GM18858 (cell line): ENCODE measurements around the gene CD2AP.

ENCODE experiments used
- ATAC-seq: cut with Tn5 transposase; IDR thresholded peaks from one replicate; pipeline ENCODE4 v1.9.1; 2021; ENCODE audit not compliant: unreplicated experiment

The CD2AP gene

GRCh38 chr6:47495207-47495606, 17.6 kb downstream of the CD2AP start:
- no peak for ATAC-seq

GRCh38 chr6:47495954-47496545, 18.5 kb downstream of the CD2AP start:
- ATAC-seq, result no peak

GRCh38 chr6:47496935-47497579, 19.5 kb downstream of the CD2AP start:
- ATAC-seq, result no peak

GRCh38 chr6:47502920-47503319, 25.3 kb downstream of the CD2AP start:
- no peak for ATAC-seq

GRCh38 chr6:47509937-47510336, 32.3 kb downstream of the CD2AP start:
- ATAC-seq, result no peak

- no peak for ATAC-seq
Observed at GRCh38 chr6:47512872-47513271, 35.3 kb downstream of the CD2AP start.

- ATAC-seq, result no peak
Observed at GRCh38 chr6:47519279-47519678, 41.7 kb downstream of the CD2AP start.

GRCh38 chr6:47520282-47520681, 42.7 kb downstream of the CD2AP start:
- no peak for ATAC-seq

- no peak for ATAC-seq
Observed at GRCh38 chr6:47521961-47522360, 44.4 kb downstream of the CD2AP start.

GRCh38 chr6:47524136-47524845, 46.7 kb downstream of the CD2AP start:
- no peak for ATAC-seq

GRCh38 chr6:47525330-47526057, 47.9 kb downstream of the CD2AP start:
- no peak for ATAC-seq

- ATAC-seq, result no peak
Observed at GRCh38 chr6:47527274-47527673, 49.7 kb downstream of the CD2AP start.

GRCh38 chr6:47529734-47530133, 52.1 kb downstream of the CD2AP start:
- ATAC-seq, result no peak

- no peak for ATAC-seq
Observed at GRCh38 chr6:47532981-47533585, 55.5 kb downstream of the CD2AP start.

GRCh38 chr6:47534063-47534462, 56.5 kb downstream of the CD2AP start:
- ATAC-seq, result no peak

GRCh38 chr6:47535316-47536225, 58.0 kb downstream of the CD2AP start:
- ATAC-seq, result peak; percentile 54

GRCh38 chr6:47536816-47537401, 59.3 kb downstream of the CD2AP start:
- ATAC-seq, result no peak

GRCh38 chr6:47545223-47545622, 67.6 kb downstream of the CD2AP start:
- ATAC-seq, result no peak

- ATAC-seq, result no peak
Observed at GRCh38 chr6:47551670-47552069, 74.1 kb downstream of the CD2AP start.

- ATAC-seq, result no peak
Observed at GRCh38 chr6:47552319-47552718, 74.7 kb downstream of the CD2AP start.
